Astrocyte (in vitro differentiated cells and primary cell): ENCODE results near the gene SMC1B. TPM values are rescaled to one million over a fixed set of nuclear protein-coding genes. Genes with fewer than 3 reads are reported as not detected.

Source experiments
- DNase-seq: peaks from one replicate; pipeline ENCODE4 v3.0.0-alpha.2; 2010; ENCODE audit warnings: low read depth
- FAIRE-seq: peaks from 2 replicates; lab custom pipeline; 2011; peaks lifted over from hg19 to GRCh38; lab: Jason Lieb, UNC
- H2AFZ ChIP-seq: 2 replicates; pipeline ENCODE4 v1.6.0; 2012; ENCODE audit warnings: low read depth, low read length, inconsistent platforms
- H3K27ac ChIP-seq: 2 replicates; pipeline ENCODE4 v1.5.1; 2011; ENCODE audit warnings: low read depth, low read length, inconsistent platforms
- H3K27me3 ChIP-seq: 2 replicates; pipeline ENCODE4 v1.6.0; 2011; ENCODE audit warnings: low read length, inconsistent platforms; ENCODE audit not compliant: insufficient read depth
- H3K36me3 ChIP-seq: 2 replicates; pipeline ENCODE4 v1.5.1; 2011; ENCODE audit warnings: low read length, inconsistent platforms; ENCODE audit not compliant: insufficient read depth
- H3K4me1 ChIP-seq: 2 replicates; pipeline ENCODE4 v1.5.1; 2011; ENCODE audit warnings: low read length, inconsistent platforms; ENCODE audit not compliant: insufficient read depth
- H3K4me2 ChIP-seq: 2 replicates; pipeline ENCODE4 v1.6.0; 2012; ENCODE audit warnings: low read length, inconsistent platforms
- H3K4me3 ChIP-seq: 2 replicates; pipeline ENCODE4 v1.5.1; 2011; ENCODE audit warnings: low read depth, mild to moderate bottlenecking, low read length, inconsistent platforms; ENCODE audit not compliant: insufficient read depth
- H3K79me2 ChIP-seq: 2 replicates; pipeline ENCODE4 v1.6.0; 2012; ENCODE audit warnings: mild to moderate bottlenecking, low read length, inconsistent platforms; ENCODE audit not compliant: insufficient read depth
- H3K9ac ChIP-seq: 2 replicates; pipeline ENCODE4 v1.6.0; 2012; ENCODE audit warnings: mild to moderate bottlenecking, low read length, inconsistent platforms
- H3K9me3 ChIP-seq: 2 replicates; pipeline ENCODE4 v1.5.1; 2012; ENCODE audit warnings: low read depth, mild to moderate bottlenecking, low read length, inconsistent platforms; ENCODE audit not compliant: insufficient read depth
- H4K20me1 ChIP-seq: 2 replicates; pipeline ENCODE4 v1.6.0; 2012; ENCODE audit warnings: low read length, inconsistent platforms; ENCODE audit not compliant: insufficient read depth
- H3K27ac Mint-ChIP-seq: one replicate; pipeline ENCODE4 v1.8.0; 2021; ENCODE audit warnings: mild to moderate bottlenecking, mixed read lengths; ENCODE audit not compliant: unreplicated experiment
- H3K27me3 Mint-ChIP-seq: one replicate; pipeline ENCODE4 v1.8.0; 2021; ENCODE audit warnings: low read depth, mixed read lengths; ENCODE audit not compliant: unreplicated experiment
- H3K36me3 Mint-ChIP-seq: one replicate; pipeline ENCODE4 v1.8.0; 2021; ENCODE audit warnings: low read depth, mixed read lengths; ENCODE audit not compliant: unreplicated experiment
- H3K4me1 Mint-ChIP-seq: one replicate; pipeline ENCODE4 v1.8.0; 2021; ENCODE audit warnings: low read depth, mixed read lengths; ENCODE audit not compliant: unreplicated experiment
- H3K4me3 Mint-ChIP-seq: one replicate; pipeline ENCODE4 v1.8.0; 2021; ENCODE audit warnings: mild to moderate bottlenecking, moderate library complexity, mixed read lengths; ENCODE audit not compliant: unreplicated experiment
- H3K9me3 Mint-ChIP-seq: one replicate; pipeline ENCODE4 v1.8.0; 2021; ENCODE audit warnings: mild to moderate bottlenecking, mixed read lengths; ENCODE audit not compliant: unreplicated experiment
- CTCF ChIP-seq: IDR thresholded peaks from 2 replicates; pipeline ENCODE4 v1.5.1; 2011; ENCODE audit warnings: low read depth, mild to moderate bottlenecking, inconsistent platforms, low read length, moderate library complexity; ENCODE audit not compliant: insufficient read depth
- EZH2 ChIP-seq: IDR thresholded peaks from 2 replicates; pipeline ENCODE4 v1.6.1; 2012; ENCODE audit warnings: mild to moderate bottlenecking, low read length, inconsistent platforms; ENCODE audit not compliant: insufficient read depth
- total RNA-seq: library from RNA; stranded (reverse); gene quantifications from 2 replicates; pipeline ENCODE4 v1.2.1, GENCODE V29; 2021

Gene SMC1B
- total RNA-seq, 1 donor from 2014 or later: not detected

GRCh38 chr22:45308391-45308956, 104.9 kb downstream of the SMC1B start:
- H3K27ac ChIP-seq: no peak overlapping the region
- peaks cover 7% of the 10 kb centered on the region for H3K27me3 Mint-ChIP-seq
- no peak overlapping the region for H2AFZ ChIP-seq

GRCh38 chr22:45306139-45306538, 107.3 kb downstream of the SMC1B start:
- H2AFZ ChIP-seq: no peak overlapping the region
- no peaks in the 10 kb centered on the region for H3K27me3 ChIP-seq
- peaks cover 10% of the 10 kb centered on the region for H3K79me2 ChIP-seq
- H3K27ac ChIP-seq: no peak overlapping the region
- H3K36me3 ChIP-seq: no peaks in the 10 kb centered on the region
- H3K36me3 Mint-ChIP-seq: no peaks in the 10 kb centered on the region
- peaks cover 13% of the 10 kb centered on the region for H3K4me1 Mint-ChIP-seq
- FAIRE-seq (no peak), DNase-seq (no peak)
- no peak overlapping the region for H3K4me3 ChIP-seq
- no peaks in the 10 kb centered on the region for H3K9me3 Mint-ChIP-seq
- H3K9me3 ChIP-seq: no peaks in the 10 kb centered on the region
- peaks cover 14% of the 10 kb centered on the region for H3K4me1 ChIP-seq
- H4K20me1 ChIP-seq: peaks cover 8% of the 10 kb centered on the region
- H3K9ac ChIP-seq: no peak overlapping the region
- no peak overlapping the region for H3K27ac Mint-ChIP-seq
- TF ChIP-seq CTCF (no peak), EZH2 (no peak)
- H3K4me2 ChIP-seq: no peak overlapping the region
- H3K27me3 Mint-ChIP-seq: peaks cover 7% of the 10 kb centered on the region
- no peak overlapping the region for H3K4me3 Mint-ChIP-seq

More at GRCh38 chr22:45308391-45308956, 104.9 kb downstream of the SMC1B start:
- no peak overlapping the region for H3K9ac ChIP-seq
- no peaks in the 10 kb centered on the region for H3K9me3 ChIP-seq
- peaks cover 30% of the 10 kb centered on the region for H3K79me2 ChIP-seq
- no peak for TF ChIP-seq EZH2
- TF ChIP-seq CTCF: no peak
- FAIRE-seq (no peak), DNase-seq (no peak)
- Mint-ChIP-seq H3K9me3 (no peaks in the 10 kb centered on the region), H3K27ac (no peak overlapping the region), H3K4me3 (peak overlapping the region; percentile 82), H3K36me3 (peaks cover 4% of the 10 kb centered on the region), H3K4me1 (peaks cover 13% of the 10 kb centered on the region)
- peaks cover 19% of the 10 kb centered on the region for H4K20me1 ChIP-seq
- H3K27me3 ChIP-seq: no peaks in the 10 kb centered on the region
- no peaks in the 10 kb centered on the region for H3K36me3 ChIP-seq
- H3K4me3 ChIP-seq: no peak overlapping the region
- no peak overlapping the region for H3K4me2 ChIP-seq
- H3K4me1 ChIP-seq: peaks cover 12% of the 10 kb centered on the region

GRCh38 chr22:45305456-45306075, 107.8 kb downstream of the SMC1B start:
- H3K36me3 ChIP-seq: no peaks in the 10 kb centered on the region
- no peak overlapping the region for H3K27ac ChIP-seq
- H3K4me2 ChIP-seq: no peak overlapping the region
- peaks cover 8% of the 10 kb centered on the region for H3K4me1 ChIP-seq
- Mint-ChIP-seq H3K36me3 (no peaks in the 10 kb centered on the region), H3K4me3 (no peak overlapping the region), H3K4me1 (peaks cover 8% of the 10 kb centered on the region), H3K27me3 (peaks cover 7% of the 10 kb centered on the region), H3K27ac (no peak overlapping the region), H3K9me3 (no peaks in the 10 kb centered on the region)
- H3K9ac ChIP-seq: no peak overlapping the region
- H3K9me3 ChIP-seq: no peaks in the 10 kb centered on the region
- TF ChIP-seq EZH2: no peak
- no peak for TF ChIP-seq CTCF
- H3K4me3 ChIP-seq: no peak overlapping the region
- no peak overlapping the region for H2AFZ ChIP-seq
- no peaks in the 10 kb centered on the region for H3K27me3 ChIP-seq
- no peak for FAIRE-seq
- peaks cover 4% of the 10 kb centered on the region for H3K79me2 ChIP-seq
- no peak for DNase-seq
- H4K20me1 ChIP-seq: peaks cover 3% of the 10 kb centered on the region
